Choroid plexus epithelial cell (primary cell): ENCODE data around the gene SLC16A10.

Experiments
- DNase-seq: peaks from one replicate; pipeline ENCODE4 v3.0.0-alpha.2; 2010; ENCODE audit warnings: low read depth
- H3K4me3 ChIP-seq: 2 replicates; pipeline ENCODE4 v1.5.1; 2011; ENCODE audit warnings: low read depth, mild to moderate bottlenecking, control low read depth, low read length, moderate library complexity
- TF ChIP-seq, protein P1 (sequence below): conservative IDR thresholded peaks from 2 replicates; pipeline ENCODE4 v1.5.1; 2011; ENCODE audit warnings: low read depth, mild to moderate bottlenecking, control low read depth, inconsistent platforms, low read length, moderate library complexity

Gene SLC16A10

DNA sequence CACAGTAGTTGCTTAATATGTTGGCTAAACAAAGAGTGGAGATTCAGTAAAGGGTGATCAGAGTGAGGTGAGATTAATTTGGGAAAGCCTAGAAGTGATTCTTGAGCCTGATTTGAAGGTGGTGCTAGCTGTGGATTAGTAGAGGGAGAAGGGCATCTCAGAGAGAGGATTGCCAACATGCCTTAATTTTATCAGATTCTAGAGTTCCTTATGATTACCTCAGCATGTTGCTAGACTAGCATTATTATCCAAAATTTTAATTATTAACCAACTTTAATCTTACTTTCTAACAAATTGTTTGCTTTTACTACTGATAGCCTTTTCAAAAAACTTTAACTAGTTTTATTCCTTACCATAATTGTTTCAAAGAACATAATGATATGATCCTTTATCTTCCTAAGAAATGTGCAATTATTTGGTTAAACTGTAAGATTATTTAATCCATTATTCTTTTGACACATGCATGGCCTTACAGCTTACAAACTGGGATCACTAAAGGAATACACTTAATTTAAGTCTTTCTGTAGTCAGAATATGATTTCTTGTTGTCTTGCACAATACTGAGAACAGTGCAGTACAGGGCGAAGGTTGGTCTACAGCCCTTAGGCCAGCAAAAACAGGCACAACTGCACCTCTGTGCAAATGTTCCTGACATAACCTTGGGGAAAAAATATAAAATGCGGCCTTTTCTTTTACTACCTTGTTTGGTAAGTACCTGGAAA, 88.9 kb downstream of the SLC16A10 start:
- no peak for DNase-seq
- TF ChIP-seq, protein P1, sequence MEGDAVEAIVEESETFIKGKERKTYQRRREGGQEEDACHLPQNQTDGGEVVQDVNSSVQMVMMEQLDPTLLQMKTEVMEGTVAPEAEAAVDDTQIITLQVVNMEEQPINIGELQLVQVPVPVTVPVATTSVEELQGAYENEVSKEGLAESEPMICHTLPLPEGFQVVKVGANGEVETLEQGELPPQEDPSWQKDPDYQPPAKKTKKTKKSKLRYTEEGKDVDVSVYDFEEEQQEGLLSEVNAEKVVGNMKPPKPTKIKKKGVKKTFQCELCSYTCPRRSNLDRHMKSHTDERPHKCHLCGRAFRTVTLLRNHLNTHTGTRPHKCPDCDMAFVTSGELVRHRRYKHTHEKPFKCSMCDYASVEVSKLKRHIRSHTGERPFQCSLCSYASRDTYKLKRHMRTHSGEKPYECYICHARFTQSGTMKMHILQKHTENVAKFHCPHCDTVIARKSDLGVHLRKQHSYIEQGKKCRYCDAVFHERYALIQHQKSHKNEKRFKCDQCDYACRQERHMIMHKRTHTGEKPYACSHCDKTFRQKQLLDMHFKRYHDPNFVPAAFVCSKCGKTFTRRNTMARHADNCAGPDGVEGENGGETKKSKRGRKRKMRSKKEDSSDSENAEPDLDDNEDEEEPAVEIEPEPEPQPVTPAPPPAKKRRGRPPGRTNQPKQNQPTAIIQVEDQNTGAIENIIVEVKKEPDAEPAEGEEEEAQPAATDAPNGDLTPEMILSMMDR: no peak
- no peak overlapping the region for H3K4me3 ChIP-seq

DNA sequence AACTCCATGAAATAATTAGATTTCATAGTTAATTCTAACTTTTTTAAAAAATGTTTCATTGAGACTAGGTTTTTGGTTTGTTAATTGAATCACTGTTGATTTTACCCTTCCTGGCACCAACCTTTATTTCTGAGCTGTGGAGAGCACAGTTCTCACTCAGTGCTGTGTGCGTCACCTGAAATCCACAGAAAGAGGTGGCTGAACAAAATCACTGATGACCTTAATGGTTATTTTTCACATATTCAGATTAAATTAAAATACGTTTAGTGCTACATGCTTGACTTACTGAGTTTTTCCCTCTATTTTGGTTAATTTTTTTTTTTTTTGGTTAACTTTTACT, 89.4 kb downstream of the SLC16A10 start:
- no peak overlapping the region for H3K4me3 ChIP-seq
- TF ChIP-seq, protein P1: no peak
- DNase-seq: no peak

DNA sequence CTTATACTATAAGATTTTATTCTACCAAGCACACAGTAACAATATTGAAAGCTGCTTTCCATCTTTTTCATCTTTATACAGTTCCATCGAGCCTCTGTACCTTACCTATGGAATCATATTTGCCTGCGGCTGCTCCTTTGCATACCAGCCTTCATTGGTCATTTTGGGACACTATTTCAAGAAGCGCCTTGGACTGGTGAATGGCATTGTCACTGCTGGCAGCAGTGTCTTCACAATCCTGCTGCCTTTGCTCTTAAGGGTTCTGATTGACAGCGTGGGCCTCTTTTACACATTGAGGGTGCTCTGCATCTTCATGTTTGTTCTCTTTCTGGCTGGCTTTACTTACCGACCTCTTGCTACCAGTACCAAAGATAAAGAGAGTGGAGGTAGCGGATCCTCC, 89.8 kb downstream of the SLC16A10 start:
- H3K4me3 ChIP-seq: no peak overlapping the region
- TF ChIP-seq, protein P1: no peak
- DNase-seq: no peak

DNA sequence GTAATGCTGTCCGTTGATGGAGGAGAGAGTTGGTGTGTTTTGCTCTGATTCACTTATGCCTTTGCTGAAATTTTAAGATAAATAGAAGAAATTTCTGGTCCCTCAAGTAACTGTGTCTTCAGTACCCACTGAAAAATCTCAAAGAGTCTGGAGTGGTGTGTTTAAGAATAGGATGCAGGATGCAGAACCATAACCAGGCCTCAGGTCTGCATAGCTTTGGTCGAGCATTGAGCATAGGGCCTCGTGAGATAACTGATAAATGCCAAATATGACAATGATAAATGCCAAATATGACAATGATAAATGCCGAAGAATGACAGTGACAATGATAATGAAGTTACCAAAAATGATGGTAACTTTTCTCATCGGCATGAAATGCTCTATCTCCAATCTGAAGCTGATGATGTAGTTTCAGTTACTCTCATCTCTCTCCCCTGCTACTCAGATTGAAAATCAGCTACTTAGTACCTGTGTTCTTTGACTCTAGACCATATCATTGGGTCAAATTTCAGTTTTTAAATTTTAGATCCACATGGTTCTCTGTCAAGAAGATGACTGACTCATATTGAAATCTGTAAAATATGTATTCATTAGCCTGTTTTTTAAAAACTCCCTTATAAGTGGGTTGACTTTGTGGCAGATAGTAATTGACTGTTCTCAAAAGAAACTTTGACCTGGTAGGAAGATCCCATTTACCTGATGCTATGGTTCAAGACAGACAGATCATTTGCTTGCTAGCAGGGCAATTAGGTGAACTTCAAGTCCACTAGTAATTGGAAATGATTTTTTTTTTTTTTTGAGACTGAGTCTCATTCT, 96.6 kb downstream of the SLC16A10 start:
- TF ChIP-seq, protein P1: no peak
- DNase-seq: no peak
- no peak overlapping the region for H3K4me3 ChIP-seq

DNA sequence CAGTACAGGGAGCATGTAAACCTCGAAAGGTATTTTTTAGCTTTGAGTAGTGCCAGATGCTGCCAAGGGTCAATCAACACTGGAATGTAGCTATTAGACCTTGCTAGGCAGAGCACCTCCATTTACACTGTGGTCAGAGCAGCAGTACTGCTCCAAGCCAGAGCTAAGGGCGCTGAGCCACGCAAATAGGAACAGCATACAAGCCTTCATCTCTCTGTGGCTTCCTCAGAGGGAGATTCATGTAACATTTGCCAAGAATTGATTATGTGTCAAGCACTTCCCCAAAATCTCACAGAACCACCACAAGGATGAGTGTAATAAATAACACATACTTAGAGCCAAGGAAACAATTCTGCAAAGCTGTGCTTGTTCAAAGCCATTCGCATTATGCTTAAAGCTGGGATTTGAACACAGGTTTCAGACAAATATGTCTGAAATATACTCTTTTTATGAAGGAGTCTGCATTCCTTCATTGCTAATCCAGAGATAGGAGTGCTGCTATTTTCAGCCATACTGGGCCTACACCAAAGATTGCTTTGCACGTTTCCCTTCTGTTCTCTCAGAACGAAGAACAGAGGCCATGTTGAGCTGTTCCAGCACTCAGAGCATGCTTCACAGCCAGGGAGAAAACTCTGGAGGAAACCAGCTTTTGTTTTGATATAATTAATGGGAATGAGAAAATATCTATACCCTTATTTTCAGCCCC, 97.7 kb downstream of the SLC16A10 start:
- no peak overlapping the region for H3K4me3 ChIP-seq
- TF ChIP-seq, protein P1: no peak
- no peak for DNase-seq

DNA sequence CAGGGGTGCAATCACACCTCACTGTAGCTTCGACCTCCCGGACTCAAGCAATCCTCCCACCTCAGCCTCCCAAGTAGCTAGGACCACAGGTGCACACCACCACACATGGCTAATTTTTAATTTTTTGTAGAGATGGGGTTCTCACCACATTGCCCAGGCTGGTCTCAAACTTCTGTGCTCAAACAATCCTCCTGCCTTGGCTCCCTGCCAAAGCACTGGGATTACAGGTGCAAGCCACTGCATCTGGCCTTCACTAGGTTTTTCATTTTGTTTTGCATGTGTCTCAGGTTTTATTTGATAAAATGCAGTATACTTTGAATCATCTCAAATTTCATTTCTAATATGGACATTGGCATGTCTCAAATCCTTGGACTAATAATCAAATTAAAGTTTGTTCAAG, 98.7 kb downstream of the SLC16A10 start:
- H3K4me3 ChIP-seq: no peak overlapping the region
- DNase-seq: no peak
- TF ChIP-seq, protein P1: no peak
